Activated T-cell treated with anti-CD3 and anti-CD28 coated beads, Interleukin-2, amount 50 U/mL, for 1 hour (primary cell): ENCODE results near the gene SHISA6.
"Not testable (repeated sequence)": the region's sequence is repeated elsewhere in the genome, so short reads cannot be mapped to it uniquely, and the experiment has no call there.

Source experiments
- DNase-seq: peaks from one replicate; pipeline ENCODE4 v3.0.0-alpha.2; 2020

Gene SHISA6

GRCh38 chr17:11304568-11304967 is 63.6 kb downstream of the SHISA6 start:
- no peak for DNase-seq

- no peak for DNase-seq
Measured at GRCh38 chr17:11305524-11305923, 64.5 kb downstream of the SHISA6 start.

GRCh38 chr17:11308531-11308930 is 67.5 kb downstream of the SHISA6 start:
- no peak for DNase-seq

DNA sequence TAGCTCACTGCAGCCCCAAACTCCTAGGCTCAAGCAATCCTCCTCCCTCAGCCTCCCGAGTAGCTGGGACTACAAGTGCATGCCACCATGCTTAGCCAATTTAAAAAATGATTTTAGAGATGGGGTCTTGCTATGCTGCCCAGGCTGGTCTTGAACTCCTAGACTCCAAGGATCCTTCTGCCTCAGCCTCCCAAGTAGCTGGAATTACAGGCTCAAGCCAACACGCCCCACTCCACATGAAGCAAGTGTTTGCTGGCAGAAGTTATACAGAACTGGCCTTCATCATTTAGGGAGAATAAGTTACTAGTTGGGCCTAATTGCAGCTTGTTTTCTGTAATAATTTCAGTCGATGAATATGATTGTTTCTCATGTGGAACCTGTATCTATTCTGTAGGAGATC is 68.0 kb downstream of the SHISA6 start:
- DNase-seq, result no peak

- no peak for DNase-seq
Measured at GRCh38 chr17:11309850-11310249, 68.8 kb downstream of the SHISA6 start.

DNA sequence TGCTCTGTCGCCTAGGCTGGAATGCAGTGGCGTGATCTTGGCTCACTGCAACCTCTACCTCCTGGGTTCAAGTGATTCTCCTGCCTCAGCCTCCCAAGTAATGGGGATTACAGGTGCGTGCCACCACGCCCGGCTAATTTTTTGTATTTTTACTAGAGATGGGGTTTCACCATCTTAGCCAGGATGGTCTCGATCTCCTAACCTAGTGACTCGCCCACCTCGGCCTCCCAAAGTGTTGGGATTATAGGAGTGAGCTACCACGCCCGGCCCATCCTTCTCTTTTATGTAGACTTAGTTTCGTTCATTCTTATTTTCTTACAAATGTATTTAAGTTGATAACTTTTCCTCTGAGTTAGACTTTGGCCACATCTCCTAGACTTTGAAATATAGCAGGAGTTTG is 75.4 kb downstream of the SHISA6 start:
- not testable (repeated sequence) for DNase-seq

- no peak for DNase-seq
Measured at GRCh38 chr17:11318207-11318606, 77.2 kb downstream of the SHISA6 start.

DNA sequence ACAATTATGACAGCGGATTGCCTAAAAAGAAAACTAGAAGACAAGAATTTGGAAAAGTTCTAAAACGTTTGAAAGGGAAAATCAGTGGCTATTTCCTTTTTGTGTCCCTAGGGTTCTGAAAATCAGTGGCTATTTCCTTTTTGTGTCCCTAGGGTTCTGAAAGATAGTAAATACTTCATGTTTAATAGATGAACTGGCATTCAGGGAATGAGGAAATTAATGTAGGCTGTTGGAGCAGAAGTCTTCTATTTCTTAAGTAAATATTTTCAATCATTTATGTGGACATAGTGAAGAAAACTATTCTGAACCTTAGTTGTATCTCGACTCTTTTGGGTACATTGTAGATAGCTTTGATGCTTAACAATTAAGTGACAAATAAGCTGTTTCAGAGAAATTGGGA is 78.9 kb downstream of the SHISA6 start:
- DNase-seq, result no peak

DNA sequence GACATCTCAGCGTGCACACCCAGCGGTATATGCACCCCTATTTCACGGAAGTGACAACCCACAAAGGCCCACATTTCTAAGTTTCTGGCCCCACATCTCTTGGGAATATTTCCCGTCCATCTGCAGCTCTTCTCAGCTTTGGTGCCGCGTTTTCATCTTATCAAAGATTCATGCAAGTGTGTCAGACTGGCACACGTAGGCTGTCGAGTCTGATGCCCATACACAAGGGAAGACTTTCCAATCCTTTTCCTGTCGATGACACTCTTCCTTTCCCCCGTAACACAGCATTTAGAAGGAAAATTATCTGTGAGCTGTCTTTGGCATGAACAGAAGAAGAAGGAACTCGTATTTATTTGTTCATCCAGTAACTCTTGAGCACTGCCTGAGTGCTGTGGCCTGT is 83.0 kb downstream of the SHISA6 start:
- DNase-seq, result no peak

DNA sequence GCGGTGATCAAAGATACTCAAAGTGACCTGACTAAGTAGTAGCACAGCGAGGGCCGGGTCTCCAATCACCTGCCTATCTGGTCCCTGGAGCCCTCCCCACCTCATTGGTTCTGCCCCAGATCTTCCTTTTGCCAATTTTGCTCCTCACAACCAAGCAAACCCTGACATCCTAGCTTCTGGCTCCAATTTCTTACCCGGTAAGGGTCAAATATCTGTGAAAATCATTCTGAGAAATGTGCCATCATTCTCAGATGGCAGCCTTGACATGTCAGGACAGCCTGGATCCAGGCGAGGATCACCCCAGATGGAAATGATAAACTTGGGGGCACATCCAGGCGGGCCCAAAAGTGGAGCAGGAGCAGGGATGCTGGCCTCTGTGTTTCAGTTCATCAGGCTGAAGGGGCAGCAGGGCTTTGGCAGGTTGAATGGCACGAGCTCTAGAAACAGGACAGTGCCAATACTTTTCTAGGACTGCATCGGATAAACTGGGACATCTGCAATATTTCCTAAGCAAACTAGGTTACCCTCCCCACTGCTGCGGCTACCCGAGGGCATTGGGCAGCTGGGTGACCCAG is 83.9 kb downstream of the SHISA6 start:
- DNase-seq, result no peak

DNA sequence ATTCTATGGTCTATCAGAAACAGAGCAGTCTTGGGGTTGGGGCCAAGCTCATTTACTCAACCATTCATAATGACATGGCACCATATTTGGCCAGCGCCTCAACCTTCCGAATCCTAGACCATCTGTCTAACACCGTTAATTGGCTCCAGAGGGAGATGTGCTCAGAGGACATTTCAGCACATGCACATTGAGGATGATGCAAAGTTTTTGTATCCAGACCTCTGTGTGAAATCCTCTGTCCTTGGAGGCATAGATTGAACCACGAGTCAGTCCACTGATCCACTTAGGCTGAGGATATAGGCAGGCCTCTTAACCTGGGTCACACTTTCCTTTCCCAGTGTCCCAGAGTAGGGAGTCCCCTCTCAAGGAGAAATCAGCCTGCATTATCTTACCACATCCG is 85.5 kb downstream of the SHISA6 start:
- no peak for DNase-seq

DNA sequence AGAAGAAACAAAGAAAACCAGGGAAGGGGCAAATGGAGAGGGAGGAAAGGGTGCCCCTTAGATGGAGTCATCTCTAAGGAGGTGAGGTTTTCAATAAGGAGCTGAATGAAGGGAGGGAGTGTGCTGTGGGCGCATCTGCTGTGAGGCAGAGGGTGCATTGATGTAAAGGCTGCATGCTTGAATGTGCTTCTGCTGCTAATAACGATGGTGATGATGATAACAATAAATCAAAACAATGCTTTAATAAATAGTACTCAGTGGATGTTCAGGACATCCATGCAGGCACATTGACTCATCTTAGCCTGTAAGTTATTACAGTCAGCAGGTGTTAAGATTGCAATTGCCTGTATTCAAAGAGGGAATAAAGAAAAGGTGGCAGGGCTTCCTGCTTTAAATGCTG is 87.8 kb downstream of the SHISA6 start:
- no peak for DNase-seq

- DNase-seq, result no peak
Measured at GRCh38 chr17:11330006-11330405, 89.0 kb downstream of the SHISA6 start.

DNA sequence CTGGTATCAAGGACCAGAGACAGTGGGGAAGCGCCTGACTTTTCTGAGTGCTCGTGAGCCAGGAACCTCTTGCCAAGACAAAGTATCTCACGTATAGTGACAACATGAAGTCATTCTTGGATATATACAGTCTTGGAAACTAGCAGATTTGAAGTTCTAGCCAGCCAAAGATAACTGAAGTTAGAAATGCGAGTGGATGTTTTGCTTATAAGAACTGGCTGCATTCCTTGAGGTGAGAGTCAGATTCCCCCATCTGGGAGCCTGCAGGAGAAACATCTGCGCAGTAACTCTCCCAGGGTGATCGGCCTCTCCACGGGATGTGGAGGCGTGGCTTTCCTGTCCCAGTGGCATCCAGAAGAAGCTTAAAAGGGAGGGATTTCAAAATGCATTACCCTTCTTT is 89.8 kb downstream of the SHISA6 start:
- DNase-seq, result no peak

DNA sequence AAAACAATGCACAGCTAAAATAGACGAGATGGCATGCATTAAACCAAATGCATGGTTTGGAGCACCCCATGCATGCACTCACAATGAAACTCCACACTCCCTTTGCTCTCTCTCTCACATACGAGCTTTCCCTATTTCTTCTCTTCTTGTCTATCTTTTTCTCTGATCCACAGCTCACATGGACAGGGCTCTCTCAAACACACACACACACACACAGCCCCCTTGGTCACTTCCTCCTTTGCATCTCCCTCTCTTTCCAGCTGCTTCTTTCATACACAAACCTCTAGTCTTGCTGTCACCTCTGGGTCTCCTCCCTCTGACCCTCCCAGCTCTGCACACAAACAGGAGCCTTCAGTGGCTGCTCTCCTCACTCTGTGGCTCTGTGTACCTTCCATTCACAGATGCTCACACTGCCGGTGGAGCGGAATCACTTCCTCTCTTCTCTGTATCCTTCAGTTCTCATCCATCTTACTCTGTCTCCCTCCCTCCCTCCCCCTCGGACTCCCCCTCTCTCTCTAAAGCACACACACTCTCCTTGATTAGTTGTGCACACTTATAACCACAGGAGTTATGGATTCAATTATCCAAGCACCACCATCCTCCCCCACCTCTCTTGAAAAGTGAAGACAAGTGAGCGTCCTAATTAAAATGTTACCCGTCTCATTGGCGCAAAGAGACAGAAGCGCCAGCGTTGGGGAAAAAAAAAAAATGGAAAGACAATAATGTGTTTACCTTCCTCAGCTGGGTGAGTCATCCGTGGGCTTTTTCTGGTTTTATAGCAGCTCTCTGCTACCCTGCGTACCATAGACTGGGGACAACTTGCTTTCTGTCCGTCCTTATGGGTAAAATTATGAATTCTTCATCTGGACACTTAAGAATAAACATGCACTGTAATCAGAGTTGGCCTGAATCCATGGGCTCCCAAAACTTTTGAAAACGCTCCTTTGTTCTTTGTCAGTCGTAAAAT is 90.8 kb downstream of the SHISA6 start:
- no peak for DNase-seq

DNA sequence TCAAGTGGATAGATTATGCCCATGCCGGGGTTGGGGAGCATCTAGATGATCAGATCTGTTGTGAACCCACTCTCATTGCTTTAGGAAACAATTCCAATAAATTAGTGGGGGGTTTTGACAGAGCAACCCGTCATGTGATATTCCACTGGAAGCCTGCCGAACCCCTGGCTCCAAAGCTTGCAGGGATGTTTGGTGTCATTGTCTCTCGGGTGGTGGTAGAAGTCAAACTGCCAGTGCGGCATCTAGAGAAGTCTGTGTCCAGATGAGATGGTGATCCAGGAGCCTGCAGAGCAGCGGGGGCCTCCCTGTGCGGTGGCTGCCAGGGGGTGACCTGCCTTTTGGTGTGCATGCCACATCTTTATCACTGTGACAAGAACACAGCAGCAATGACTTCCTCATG is 91.7 kb downstream of the SHISA6 start:
- DNase-seq, result no peak

- no peak for DNase-seq
Measured at GRCh38 chr17:11334493-11334892, 93.5 kb downstream of the SHISA6 start.

GRCh38 chr17:11336290-11336689 is 95.3 kb downstream of the SHISA6 start:
- no peak for DNase-seq

DNA sequence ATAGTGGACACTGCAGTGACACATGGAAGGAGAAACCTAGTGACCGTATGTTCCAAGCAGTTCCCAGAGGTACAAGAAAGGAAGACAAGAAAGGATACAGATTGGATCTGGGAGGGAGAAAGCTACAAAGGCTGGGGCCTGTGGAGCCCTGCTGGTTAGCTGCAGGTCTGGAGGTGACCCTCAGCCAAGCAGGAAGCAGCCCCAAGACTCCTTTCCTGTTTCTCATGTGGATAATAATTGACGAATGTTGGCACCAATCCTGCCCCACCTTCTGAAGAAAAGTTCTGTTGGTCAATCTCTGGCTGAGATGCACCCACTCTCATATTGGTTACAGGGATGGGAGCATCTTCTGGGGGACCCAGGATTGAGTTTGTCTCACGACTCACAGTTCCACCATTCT is 99.8 kb downstream of the SHISA6 start:
- DNase-seq, result no peak

DNA sequence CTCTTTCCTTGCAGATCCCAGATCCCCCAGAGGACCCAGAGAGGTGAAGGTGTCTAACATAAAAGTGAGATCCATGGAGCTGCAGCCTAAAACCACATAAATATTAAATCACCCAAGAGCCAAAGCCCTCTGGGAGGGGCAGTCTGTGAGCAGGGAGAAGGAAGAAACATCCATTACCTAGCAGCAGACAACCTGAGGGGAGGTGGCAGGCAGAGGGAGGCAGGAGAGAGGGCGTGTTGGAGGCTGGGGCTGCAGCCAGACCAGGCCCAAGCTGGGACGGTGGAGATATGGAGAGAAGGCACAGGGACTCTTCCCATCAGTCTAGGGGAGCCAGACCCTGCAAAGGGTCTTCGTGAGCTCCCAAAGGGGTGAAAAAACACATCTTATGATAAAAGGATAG is 101.1 kb downstream of the SHISA6 start:
- no peak for DNase-seq

GRCh38 chr17:11349106-11349505 is 108.1 kb downstream of the SHISA6 start:
- no peak for DNase-seq

DNA sequence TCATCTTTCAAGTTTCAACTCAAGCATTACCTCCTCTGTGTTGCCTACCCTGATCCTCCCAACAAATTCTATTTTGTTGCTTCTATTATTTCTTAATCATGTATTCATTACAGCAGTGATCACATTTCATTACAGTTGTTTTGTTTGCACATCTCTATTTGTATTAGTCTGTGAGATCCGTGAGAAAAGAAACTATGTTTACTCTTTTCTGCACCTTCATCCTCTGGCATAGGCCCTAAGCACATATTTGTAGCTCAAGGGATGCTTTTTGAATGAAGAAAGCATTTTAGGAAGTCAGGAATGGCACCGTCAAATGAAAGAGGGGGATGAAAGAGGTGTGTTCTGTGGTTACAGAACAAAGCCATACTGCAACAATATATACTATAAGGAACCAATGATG is 110.5 kb downstream of the SHISA6 start:
- DNase-seq, result no peak

DNA sequence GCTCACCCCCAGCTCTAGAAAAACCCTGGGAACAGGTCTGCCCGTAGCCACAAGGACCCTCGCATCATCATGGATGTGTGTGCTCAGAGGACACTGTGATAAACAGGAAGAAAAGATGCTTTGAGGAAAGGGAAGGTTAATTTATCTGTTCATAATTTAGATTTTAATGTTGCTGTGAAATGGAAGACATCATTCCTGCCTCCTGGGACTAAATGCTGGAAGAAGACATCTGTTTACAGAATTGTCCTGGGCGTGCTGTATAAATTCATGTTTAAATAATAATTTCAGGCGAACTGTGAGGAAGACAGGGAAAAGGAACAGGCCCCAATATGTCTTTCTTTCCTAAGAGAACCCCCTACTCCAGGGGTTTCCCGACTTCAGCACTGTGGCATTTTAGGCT is 112.6 kb downstream of the SHISA6 start:
- no peak for DNase-seq

DNA sequence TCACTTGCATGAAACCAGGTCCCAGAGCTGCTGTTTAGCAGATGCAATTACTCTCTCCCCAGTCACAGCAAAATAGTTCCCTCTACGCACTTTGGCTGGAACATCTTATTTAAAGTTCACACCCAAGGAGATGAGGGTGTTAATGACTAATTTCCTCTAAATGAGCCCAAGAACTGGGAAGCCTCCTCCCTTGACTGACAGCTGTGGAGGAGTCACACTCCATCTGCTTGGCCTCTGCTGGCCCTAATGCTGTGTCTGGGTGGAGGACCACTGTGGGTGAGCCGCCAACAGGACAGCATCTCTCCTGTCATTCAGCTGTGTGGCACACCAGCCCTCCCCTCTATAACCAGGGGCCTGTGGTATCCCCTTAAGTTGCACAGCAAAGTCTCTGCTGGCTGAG is 115.4 kb downstream of the SHISA6 start:
- DNase-seq, result no peak
